ENCODE measurements around the gene SMG6. TPM values are rescaled to one million over a fixed set of nuclear protein-coding genes. Genes with fewer than 3 reads are reported as not detected.
A peak's percentile ranks its signal among the peaks of the same experiment; 100 is the strongest.

SMG6 gene
- total and polyA plus RNA-seq, 2 of the 13 experiments (the other 11 are each of a cell fraction or from before 2014, with no cell fraction given): 4.6 to 14.6 TPM

- TF ChIP-seq, protein P1, sequence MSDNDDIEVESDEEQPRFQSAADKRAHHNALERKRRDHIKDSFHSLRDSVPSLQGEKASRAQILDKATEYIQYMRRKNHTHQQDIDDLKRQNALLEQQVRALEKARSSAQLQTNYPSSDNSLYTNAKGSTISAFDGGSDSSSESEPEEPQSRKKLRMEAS (IDR thresholded peaks at IDR 0.05): peak; percentile 66
- TF ChIP-seq PHF5A (CRISPR knock-in tag; IDR thresholded peaks at IDR 0.05; ENCODE audit: low read depth, unreplicated experiment) (no peak), ZNF432 (CRISPR knock-in tag; IDR thresholded peaks at IDR 0.05; ENCODE audit: borderline replicate concordance) (no peak)
These were observed 253.1 kb downstream of the SMG6 start (continued) for GRCh38 chr17:2050300-2051060.

GRCh38 chr17:2049333-2050299 lies 254.0 kb downstream of the SMG6 start:
- ChIA-PET CTCF (ENCODE audit: low intra/inter-chr PET ratio, low total read pairs) (no interaction called here), POLR2A (no interaction called here)
- Histone ChIP-seq H3K4me1 (ENCODE audit: insufficient read depth, low read length) (peaks cover 35% of the 10 kb centered on the region), H3K36me3 (replicated peaks in 1 of 2; ENCODE audit: control insufficient read depth in 1 of 2, insufficient read depth in 2 of 2, low read length in 2 of 2) (no peaks in the 10 kb centered on the region), H3K79me2 (ENCODE audit: insufficient read depth, low read length) (no peaks in the 10 kb centered on the region), H3K9me3 (ENCODE audit: low read length) (no peaks in the 10 kb centered on the region), H3K27ac (ENCODE audit: extremely low read length, insufficient read depth, low read length) (no peak overlapping the region), H3K4me3 (replicated peaks in 1 of 3; ENCODE audit: insufficient read depth in 1 of 3, low read depth in 2 of 3, low read length in 3 of 3) (peak overlapping the region; percentile 63 to 82 (median 70)), H3K27me3 (ENCODE audit: control insufficient read depth in 1 of 2, insufficient read depth in 2 of 2, low read length in 2 of 2) (peaks cover 4 to 27% of the 10 kb centered on the region in 2 experiments; a peak in 4 of 5 replicates), H3K9ac (ENCODE audit: insufficient read depth, low read depth, low read length) (peak overlapping the region; percentile 66), H4K20me1 (ENCODE audit: insufficient read depth, low read length) (peaks cover 17% of the 10 kb centered on the region; the same call in 1 of the 2 replicates), H2AFZ (ENCODE audit: low read length) (no peak overlapping the region), H3K4me2 (ENCODE audit: low read depth, low read length) (peak overlapping the region; percentile 91)
- ATAC-seq (peak; percentile 13), DNase-seq (ENCODE audit: low spot score) (no peak), FAIRE-seq (no peak)
- in situ Hi-C loops (cut with HindIII; ENCODE audit: extremely low pct_ligation_motif_present, low pct_unique_long_range_greater_than_20kb): loop anchor here (25.0 kb wide), 1 partner anchor 337 kb away; the partner anchor contains the start of genes TLCD2 and WDR81
- BruUV-seq (replicated peaks): no TSS peak
- intact Hi-C loops (cut with micrococcal nuclease; ENCODE audit: unreplicated experiment): no loop called here
- WGBS (ENCODE audit: low lambda C conversion rate): 3% methylated on average over 14 of the region's 104 CpGs
- no peak for TF ChIP-seq ZNF354B (CRISPR knock-in tag; IDR thresholded peaks at IDR 0.05)
- TF ChIP-seq ZNF484 (CRISPR knock-in tag; IDR thresholded peaks at IDR 0.05; ENCODE audit: borderline replicate concordance, low read depth): no peak
- no peak for TF ChIP-seq ZNF598 (CRISPR knock-in tag; IDR thresholded peaks at IDR 0.05; ENCODE audit: borderline replicate concordance)
- TF ChIP-seq PLRG1 (conservative IDR thresholded peaks at IDR 0.05): no peak
- no peak for TF ChIP-seq ZNF138 (CRISPR knock-in tag; IDR thresholded peaks at IDR 0.05; ENCODE audit: low read depth)
- TF ChIP-seq TRIM24 (CRISPR knock-in tag; IDR thresholded peaks at IDR 0.05): no peak
- TF ChIP-seq MIER2 (CRISPR knock-in tag; IDR thresholded peaks at IDR 0.05): peak; percentile 78; the same call in 1 of the 2 replicates
- TF ChIP-seq, protein P2, sequence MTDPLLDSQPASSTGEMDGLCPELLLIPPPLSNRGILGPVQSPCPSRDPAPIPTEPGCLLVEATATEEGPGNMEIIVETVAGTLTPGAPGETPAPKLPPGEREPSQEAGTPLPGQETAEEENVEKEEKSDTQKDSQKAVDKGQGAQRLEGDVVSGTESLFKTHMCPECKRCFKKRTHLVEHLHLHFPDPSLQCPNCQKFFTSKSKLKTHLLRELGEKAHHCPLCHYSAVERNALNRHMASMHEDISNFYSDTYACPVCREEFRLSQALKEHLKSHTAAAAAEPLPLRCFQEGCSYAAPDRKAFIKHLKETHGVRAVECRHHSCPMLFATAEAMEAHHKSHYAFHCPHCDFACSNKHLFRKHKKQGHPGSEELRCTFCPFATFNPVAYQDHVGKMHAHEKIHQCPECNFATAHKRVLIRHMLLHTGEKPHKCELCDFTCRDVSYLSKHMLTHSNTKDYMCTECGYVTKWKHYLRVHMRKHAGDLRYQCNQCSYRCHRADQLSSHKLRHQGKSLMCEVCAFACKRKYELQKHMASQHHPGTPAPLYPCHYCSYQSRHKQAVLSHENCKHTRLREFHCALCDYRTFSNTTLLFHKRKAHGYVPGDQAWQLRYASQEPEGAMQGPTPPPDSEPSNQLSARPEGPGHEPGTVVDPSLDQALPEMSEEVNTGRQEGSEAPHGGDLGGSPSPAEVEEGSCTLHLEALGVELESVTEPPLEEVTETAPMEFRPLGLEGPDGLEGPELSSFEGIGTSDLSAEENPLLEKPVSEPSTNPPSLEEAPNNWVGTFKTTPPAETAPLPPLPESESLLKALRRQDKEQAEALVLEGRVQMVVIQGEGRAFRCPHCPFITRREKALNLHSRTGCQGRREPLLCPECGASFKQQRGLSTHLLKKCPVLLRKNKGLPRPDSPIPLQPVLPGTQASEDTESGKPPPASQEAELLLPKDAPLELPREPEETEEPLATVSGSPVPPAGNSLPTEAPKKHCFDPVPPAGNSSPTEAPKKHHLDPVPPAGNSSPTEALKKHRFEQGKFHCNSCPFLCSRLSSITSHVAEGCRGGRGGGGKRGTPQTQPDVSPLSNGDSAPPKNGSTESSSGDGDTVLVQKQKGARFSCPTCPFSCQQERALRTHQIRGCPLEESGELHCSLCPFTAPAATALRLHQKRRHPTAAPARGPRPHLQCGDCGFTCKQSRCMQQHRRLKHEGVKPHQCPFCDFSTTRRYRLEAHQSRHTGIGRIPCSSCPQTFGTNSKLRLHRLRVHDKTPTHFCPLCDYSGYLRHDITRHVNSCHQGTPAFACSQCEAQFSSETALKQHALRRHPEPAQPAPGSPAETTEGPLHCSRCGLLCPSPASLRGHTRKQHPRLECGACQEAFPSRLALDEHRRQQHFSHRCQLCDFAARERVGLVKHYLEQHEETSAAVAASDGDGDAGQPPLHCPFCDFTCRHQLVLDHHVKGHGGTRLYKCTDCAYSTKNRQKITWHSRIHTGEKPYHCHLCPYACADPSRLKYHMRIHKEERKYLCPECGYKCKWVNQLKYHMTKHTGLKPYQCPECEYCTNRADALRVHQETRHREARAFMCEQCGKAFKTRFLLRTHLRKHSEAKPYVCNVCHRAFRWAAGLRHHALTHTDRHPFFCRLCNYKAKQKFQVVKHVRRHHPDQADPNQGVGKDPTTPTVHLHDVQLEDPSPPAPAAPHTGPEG (CRISPR knock-in tag; IDR thresholded peaks at IDR 0.05): peak; percentile 15; the same call in 1 of the 2 replicates
- TF ChIP-seq, protein P3, sequence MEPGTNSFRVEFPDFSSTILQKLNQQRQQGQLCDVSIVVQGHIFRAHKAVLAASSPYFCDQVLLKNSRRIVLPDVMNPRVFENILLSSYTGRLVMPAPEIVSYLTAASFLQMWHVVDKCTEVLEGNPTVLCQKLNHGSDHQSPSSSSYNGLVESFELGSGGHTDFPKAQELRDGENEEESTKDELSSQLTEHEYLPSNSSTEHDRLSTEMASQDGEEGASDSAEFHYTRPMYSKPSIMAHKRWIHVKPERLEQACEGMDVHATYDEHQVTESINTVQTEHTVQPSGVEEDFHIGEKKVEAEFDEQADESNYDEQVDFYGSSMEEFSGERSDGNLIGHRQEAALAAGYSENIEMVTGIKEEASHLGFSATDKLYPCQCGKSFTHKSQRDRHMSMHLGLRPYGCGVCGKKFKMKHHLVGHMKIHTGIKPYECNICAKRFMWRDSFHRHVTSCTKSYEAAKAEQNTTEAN (CRISPR knock-in tag; conservative IDR thresholded peaks at IDR 0.05): no peak
- TF ChIP-seq, protein P4, sequence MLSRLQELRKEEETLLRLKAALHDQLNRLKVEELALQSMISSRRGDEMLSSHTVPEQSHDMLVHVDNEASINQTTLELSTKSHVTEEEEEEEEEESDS (CRISPR knock-in tag; IDR thresholded peaks at IDR 0.05; ENCODE audit: borderline replicate concordance): no peak

All from HepG2 (cell line).